WTC11 (cell line): ENCODE results near the gene ATF6B. TPM values are rescaled to one million over a fixed set of nuclear protein-coding genes. Genes with fewer than 3 reads are reported as not detected.
A peak's percentile ranks its signal among the peaks of the same experiment; 100 is the strongest.

Experiments used
- ATAC-seq: fragments of 200-7000 bp; cut with Tn5 transposase; 2 replicates; pipeline ENCODE4 v1.10.0; 2021; ENCODE audit warnings: mild to moderate bottlenecking, moderate library complexity
- CTCF ChIA-PET: fragments of 300-600 bp; sonication (Branson Sonifier 250); formaldehyde crosslinking; loops from one replicate; lab custom pipeline; 2021; ENCODE audit warnings: antibody characterized with exemption; lab: Charles Lee
- POLR2A ChIA-PET: fragments of 350-600 bp; sonication (Branson Sonifier 250); formaldehyde crosslinking; loops from one replicate; lab custom pipeline; 2021; ENCODE audit warnings: antibody characterized with exemption; lab: Charles Lee
- DNase-seq: peaks from one replicate; pipeline ENCODE4 v3.0.0; 2021; ENCODE audit warnings: low spot score
- H3K27ac Mint-ChIP-seq: 2 replicates; pipeline ENCODE4 v1.8.0; 2021; ENCODE audit warnings: mixed read lengths
- H3K27me3 Mint-ChIP-seq: 2 replicates; pipeline ENCODE4 v1.8.0; 2021; ENCODE audit warnings: low read depth, mild to moderate bottlenecking, moderate library complexity, mixed read lengths
- H3K36me3 Mint-ChIP-seq: 2 replicates; pipeline ENCODE4 v1.8.0; 2021; ENCODE audit warnings: mixed read lengths
- H3K4me1 Mint-ChIP-seq: 2 replicates; pipeline ENCODE4 v1.8.0; 2022; ENCODE audit warnings: mixed read lengths
- H3K4me3 Mint-ChIP-seq: 2 replicates; pipeline ENCODE4 v1.8.0; 2021; ENCODE audit warnings: mild to moderate bottlenecking, moderate library complexity, mixed read lengths
- H3K9me3 Mint-ChIP-seq: 2 replicates; pipeline ENCODE4 v1.8.0; 2021; ENCODE audit warnings: mixed read lengths
- AR ChIP-seq: fragments of 250-450 bp; sonication (Bioruptor Pico); IDR thresholded peaks from 2 replicates; pipeline ENCODE4 v1.9.0; 2021; ENCODE audit warnings: mild to moderate bottlenecking
- CREM ChIP-seq: sonication (generic); formaldehyde crosslinking; IDR thresholded peaks from 2 replicates; pipeline ENCODE4 v1.8.1; 2022; ENCODE audit warnings: mild to moderate bottlenecking, missing genetic modification reagents, moderate library complexity
- EMX1 ChIP-seq: fragments of 250-450 bp; sonication (Bioruptor Pico); IDR thresholded peaks from 2 replicates; pipeline ENCODE4 v1.8.0; 2021; ENCODE audit warnings: mild to moderate bottlenecking
- ERG ChIP-seq: fragments of 250-450 bp; sonication (Bioruptor Pico); IDR thresholded peaks from 2 replicates; pipeline ENCODE4 v1.8.0; 2021; ENCODE audit warnings: mild to moderate bottlenecking
- ETV6 ChIP-seq: sonication (generic); formaldehyde crosslinking; IDR thresholded peaks from 2 replicates; pipeline ENCODE4 v1.8.1; 2022; ENCODE audit warnings: mild to moderate bottlenecking, missing genetic modification reagents
- FOXK1 ChIP-seq: sonication (generic); formaldehyde crosslinking; IDR thresholded peaks from 2 replicates; pipeline ENCODE4 v1.8.0; 2022; ENCODE audit warnings: mild to moderate bottlenecking, moderate library complexity, missing genetic modification reagents
- GRHL2 ChIP-seq: fragments of 250-450 bp; sonication (Bioruptor Pico); IDR thresholded peaks from 2 replicates; pipeline ENCODE4 v1.8.0; 2022; ENCODE audit warnings: mild to moderate bottlenecking, moderate library complexity; ENCODE audit not compliant: insufficient replicate concordance, severe bottlenecking
- HMGXB4 ChIP-seq: sonication (generic); formaldehyde crosslinking; IDR thresholded peaks from 2 replicates; pipeline ENCODE4 v1.8.1; 2023; ENCODE audit warnings: mild to moderate bottlenecking, moderate library complexity, missing genetic modification reagents
- IRF2 ChIP-seq: sonication (generic); formaldehyde crosslinking; IDR thresholded peaks from 2 replicates; pipeline ENCODE4 v1.8.0; 2022; ENCODE audit warnings: low read depth, missing genetic modification reagents, borderline replicate concordance
- JUN ChIP-seq: sonication (generic); formaldehyde crosslinking; IDR thresholded peaks from 2 replicates; pipeline ENCODE4 v1.8.0; 2023; ENCODE audit warnings: mild to moderate bottlenecking, missing genetic modification reagents
- MLX ChIP-seq: sonication (generic); formaldehyde crosslinking; IDR thresholded peaks from 2 replicates; pipeline ENCODE4 v1.8.1; 2023; ENCODE audit warnings: mild to moderate bottlenecking, missing genetic modification reagents, moderate library complexity
- MXD4 ChIP-seq: fragments of 250-450 bp; sonication (Bioruptor Pico); IDR thresholded peaks from 2 replicates; pipeline ENCODE4 v1.8.0; 2021; ENCODE audit warnings: mild to moderate bottlenecking, moderate library complexity, borderline replicate concordance
- NR3C1 ChIP-seq: sonication (generic); formaldehyde crosslinking; conservative IDR thresholded peaks from 2 replicates; pipeline ENCODE4 v1.8.1; 2023; ENCODE audit warnings: low read depth, mild to moderate bottlenecking, missing genetic modification reagents
- PRRX2 ChIP-seq: fragments of 250-450 bp; sonication (Bioruptor Pico); IDR thresholded peaks from 2 replicates; pipeline ENCODE4 v1.8.0; 2021; ENCODE audit warnings: mild to moderate bottlenecking
- SMAD4 ChIP-seq: sonication (generic); formaldehyde crosslinking; IDR thresholded peaks from 2 replicates; pipeline ENCODE4 v1.8.0; 2022; ENCODE audit warnings: mild to moderate bottlenecking, missing genetic modification reagents
- SOX15 ChIP-seq: fragments of 250-450 bp; sonication (Bioruptor Pico); IDR thresholded peaks from 2 replicates; pipeline ENCODE4 v1.9.0; 2021; ENCODE audit warnings: mild to moderate bottlenecking
- SP1 ChIP-seq: sonication (generic); formaldehyde crosslinking; conservative IDR thresholded peaks from 2 replicates; pipeline ENCODE4 v1.8.1; 2022; ENCODE audit warnings: missing genetic modification reagents
- TCF7 ChIP-seq: sonication (generic); formaldehyde crosslinking; IDR thresholded peaks from 2 replicates; pipeline ENCODE4 v1.8.0; 2022; ENCODE audit warnings: mild to moderate bottlenecking, low read depth, missing genetic modification reagents, moderate library complexity
- TEAD1 ChIP-seq: sonication (generic); formaldehyde crosslinking; IDR thresholded peaks from 2 replicates; pipeline ENCODE4 v1.8.0; 2022; ENCODE audit warnings: mild to moderate bottlenecking, missing genetic modification reagents
- ZBTB21 ChIP-seq: sonication (generic); formaldehyde crosslinking; IDR thresholded peaks from 2 replicates; pipeline ENCODE4 v1.8.1; 2023; ENCODE audit warnings: mild to moderate bottlenecking, missing genetic modification reagents, borderline replicate concordance
- ZNF219 ChIP-seq: sonication (generic); formaldehyde crosslinking; IDR thresholded peaks from 2 replicates; pipeline ENCODE4 v1.8.0; 2023; ENCODE audit warnings: missing genetic modification reagents, mild to moderate bottlenecking, borderline replicate concordance
- ZNF232 ChIP-seq: sonication (generic); formaldehyde crosslinking; IDR thresholded peaks from 2 replicates; pipeline ENCODE4 v1.8.0; 2022; ENCODE audit warnings: mild to moderate bottlenecking, missing genetic modification reagents
- ZNF423 ChIP-seq: fragments of 250-450 bp; sonication (Bioruptor Pico); IDR thresholded peaks from 2 replicates; pipeline ENCODE4 v2.1.2; 2022; ENCODE audit warnings: mild to moderate bottlenecking, moderate library complexity
- total RNA-seq: library from RNA; stranded (reverse); gene quantifications from 3 replicates; pipeline ENCODE4 v1.2.3, GENCODE V29; 2021

ATF6B gene
- total RNA-seq, 1 experiment from 2014 or later, result 47.5 TPM

- Mint-ChIP-seq H3K36me3 (peaks cover 23% of the 10 kb centered on the region), H3K27me3 (no peaks in the 10 kb centered on the region), H3K4me3 (peak overlapping the region; percentile 82), H3K4me1 (peaks cover 38% of the 10 kb centered on the region), H3K9me3 (no peaks in the 10 kb centered on the region), H3K27ac (peak overlapping the region; percentile 98)
- POLR2A ChIA-PET, result interaction anchor here (0.6 to 3.7 kb wide), 10 partner anchors 10 to 794 kb away, joined by 3 to 25 read pairs (median 5); partner anchors contain the start of genes FKBPL, GPSM3 and PBX2
- TF ChIP-seq FOXK1 (CRISPR knock-in tag), result no peak
- peak; percentile 52; the same call in 1 of the 2 replicates for TF ChIP-seq CREM (CRISPR knock-in tag)
- 0 out of 2 replicates have a peak, but pooled peaks have one; percentile 11 for TF ChIP-seq TEAD1 (CRISPR knock-in tag)
- peak; percentile 39 for TF ChIP-seq SP1 (CRISPR knock-in tag)
- TF ChIP-seq ETV6 (CRISPR knock-in tag), result peak; percentile 43; the same call in 1 of the 2 replicates
- peak; percentile 14 for ATAC-seq
- CTCF ChIA-PET, result interaction anchor here (0.6 to 2.6 kb wide), 12 partner anchors 10 to 488 kb away, joined by 3 to 30 read pairs (median 4); partner anchors contain the start of genes GPSM3 and PBX2
- DNase-seq, result peak; percentile 50
Measured at GRCh38 chr6:32177183-32177787, 49.2 kb upstream of the ATF6B start.

- Mint-ChIP-seq H3K9me3 (no peaks in the 10 kb centered on the region), H3K36me3 (peaks cover 23% of the 10 kb centered on the region), H3K4me1 (peaks cover 38% of the 10 kb centered on the region), H3K4me3 (peak overlapping the region; percentile 82), H3K27me3 (no peaks in the 10 kb centered on the region), H3K27ac (peak overlapping the region; percentile 98)
- ATAC-seq (no peak), DNase-seq (no peak)
- CTCF ChIA-PET, result interaction anchor here (0.5 to 2.6 kb wide), 14 partner anchors 10 to 262 kb away, joined by 3 to 30 read pairs (median 4); partner anchors contain the start of genes GPSM3 and PBX2
- TF ChIP-seq ERG (CRISPR knock-in tag) (0 out of 2 replicates have a peak, but pooled peaks have one; percentile 31), MLX (CRISPR knock-in tag) (no peak)
- POLR2A ChIA-PET, result interaction anchor here (0.6 to 3.7 kb wide), 5 partner anchors 9 to 58 kb away, joined by 3 to 25 read pairs (median 5); partner anchors contain the start of gene FKBPL
Measured at GRCh38 chr6:32176476-32177182, 48.6 kb upstream of the ATF6B start.

- CTCF ChIA-PET, result interaction anchor here (0.5 to 2.6 kb wide), 8 partner anchors 9 to 263 kb away, joined by 3 to 30 read pairs (median 4); no protein-coding TSS in a partner anchor
- H3K27me3 Mint-ChIP-seq, result no peaks in the 10 kb centered on the region
- peak within 1 kb of the TSS; percentile 98 for H3K27ac Mint-ChIP-seq
- peak within 1 kb of the TSS; percentile 82 for H3K4me3 Mint-ChIP-seq
- peak; percentile 98 for DNase-seq
- peak; percentile 58 for ATAC-seq
- POLR2A ChIA-PET, result interaction anchor here (1.0 to 3.7 kb wide), 3 partner anchors 8 to 57 kb away, joined by 4 to 25 read pairs (median 15); no protein-coding TSS in a partner anchor
- no peaks in the 10 kb centered on the region for H3K9me3 Mint-ChIP-seq
- H3K4me1 Mint-ChIP-seq, result peaks cover 38% of the 10 kb centered on the region
- peaks cover 21% of the 10 kb centered on the region for H3K36me3 Mint-ChIP-seq
- TF ChIP-seq ZNF219 (no peak), NR3C1 (CRISPR knock-in tag) (no peak), IRF2 (CRISPR knock-in tag) (no peak), AR (no peak), MXD4 (CRISPR knock-in tag) (no peak), TCF7 (CRISPR knock-in tag) (no peak), SMAD4 (CRISPR knock-in tag) (no peak), JUN (CRISPR knock-in tag) (no peak), CREM (CRISPR knock-in tag) (0 out of 2 replicates have a peak, but pooled peaks have one; percentile 42), ZNF423 (CRISPR knock-in tag) (no peak), GRHL2 (CRISPR knock-in tag) (no peak), SOX15 (CRISPR knock-in tag) (no peak), EMX1 (CRISPR knock-in tag) (no peak), ZBTB21 (no peak), HMGXB4 (no peak), PRRX2 (CRISPR knock-in tag) (no peak), ZNF232 (CRISPR knock-in tag) (no peak)
Measured at GRCh38 chr6:32175711-32176475, 47.8 kb upstream of the ATF6B start, which contains the start of gene AGPAT1. Gene AGPAT1, minus strand, starts transcription at chr6:32176084. Its CDS starts 4,588 bp downstream, at chr6:32171496.
